Measurements from ENCODE around the gene CCR8. TPM values are rescaled to one million over a fixed set of nuclear protein-coding genes. Genes with fewer than 3 reads are reported as not detected.
"Not testable (repeated sequence)": the region's sequence is repeated elsewhere in the genome, so short reads cannot be mapped to it uniquely, and the experiment has no call there.

Gene CCR8
- total RNA-seq, 1 experiment from 2014 or later = not detected

DNA sequence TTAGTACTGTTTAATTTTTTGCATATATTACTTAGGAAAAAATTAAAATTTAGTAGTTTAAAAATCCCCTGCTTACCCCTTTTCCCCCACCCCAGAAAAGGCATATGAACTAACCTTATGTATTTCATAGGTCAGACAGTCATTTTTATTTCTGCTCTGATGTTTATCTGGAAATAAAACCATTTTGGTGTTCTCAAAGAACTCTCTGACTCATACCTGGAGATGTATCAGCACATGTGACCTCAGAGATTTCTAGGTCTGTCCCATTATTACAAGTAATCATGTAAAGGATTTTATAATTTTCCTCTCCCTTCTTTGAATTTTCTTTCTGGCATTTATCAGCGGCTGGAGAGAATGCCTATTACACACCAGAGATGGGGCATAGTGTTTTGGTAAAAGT is 14.1 kb upstream of the CCR8 start:
- DNase-seq (ENCODE audit: low read depth) = no peak

GRCh38 chr3:39317571-39318169 is 11.8 kb upstream of the CCR8 start:
- no peak for DNase-seq (ENCODE audit: low read depth)

DNA sequence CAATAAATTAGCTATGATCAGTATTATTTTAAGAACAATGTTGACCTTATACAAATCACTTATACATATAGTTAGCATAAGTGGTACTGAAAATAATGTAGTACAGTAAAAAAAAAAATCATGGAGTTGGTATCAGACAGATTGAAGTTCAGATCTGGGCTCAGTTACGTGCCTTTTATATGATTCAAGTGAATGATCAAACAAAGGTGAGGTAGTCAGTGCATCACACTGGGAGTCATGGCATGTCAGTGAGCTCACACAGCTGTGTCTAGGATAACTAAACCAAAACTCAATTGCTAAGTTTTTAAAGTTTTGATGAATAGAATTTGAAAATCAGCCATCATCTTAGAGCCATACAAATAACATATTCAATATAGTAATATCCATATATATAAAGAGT is 11.2 kb upstream of the CCR8 start:
- no peak for DNase-seq (ENCODE audit: low read depth)

DNA sequence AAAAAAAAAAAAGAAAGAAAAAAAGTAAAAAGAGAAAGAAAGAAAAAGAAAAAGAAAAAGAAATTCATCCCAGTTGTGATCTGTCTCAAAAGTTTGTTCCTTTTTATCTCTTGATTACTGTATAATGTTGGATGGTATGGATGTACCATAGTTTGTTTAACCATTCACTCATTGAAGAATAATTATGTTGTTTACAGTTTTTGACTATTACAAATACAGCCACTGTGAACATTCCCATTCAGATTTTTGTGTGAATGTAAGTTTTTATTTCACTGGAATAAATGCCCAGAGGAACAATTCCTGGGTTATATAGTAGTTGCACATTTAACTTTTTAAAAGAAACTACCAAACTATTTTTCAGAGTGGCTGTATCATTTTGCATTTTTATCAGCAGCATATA is 10.3 kb upstream of the CCR8 start:
- no peak for DNase-seq (ENCODE audit: low read depth)

DNA sequence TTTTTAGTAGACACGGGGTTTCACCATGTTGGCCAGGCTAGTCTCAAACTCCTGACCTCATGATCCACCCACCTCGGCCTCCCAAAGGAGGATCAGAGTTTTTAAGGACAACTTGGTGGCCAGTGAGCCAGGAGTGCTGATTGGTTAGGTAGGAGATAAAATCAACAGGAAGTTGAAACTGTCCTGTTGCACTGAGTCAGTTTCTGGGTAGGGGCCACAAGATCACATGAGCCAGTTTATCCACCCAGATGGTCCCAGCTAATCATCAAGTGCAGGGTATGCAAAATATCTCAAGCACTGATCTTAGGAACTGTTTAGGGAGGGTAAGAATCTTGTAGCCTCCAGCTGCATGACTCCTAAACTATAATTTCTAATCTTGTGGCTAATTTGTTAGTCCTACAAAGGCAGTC is 7.9 kb upstream of the CCR8 start:
- DNase-seq (ENCODE audit: low read depth) = not testable (repeated sequence)

GRCh38 chr3:39322209-39322715 is 7.2 kb upstream of the CCR8 start:
- not testable (repeated sequence) for DNase-seq (ENCODE audit: low read depth)

GRCh38 chr3:39322936-39323335 is 6.6 kb upstream of the CCR8 start:
- DNase-seq (ENCODE audit: low read depth) = no peak

DNA sequence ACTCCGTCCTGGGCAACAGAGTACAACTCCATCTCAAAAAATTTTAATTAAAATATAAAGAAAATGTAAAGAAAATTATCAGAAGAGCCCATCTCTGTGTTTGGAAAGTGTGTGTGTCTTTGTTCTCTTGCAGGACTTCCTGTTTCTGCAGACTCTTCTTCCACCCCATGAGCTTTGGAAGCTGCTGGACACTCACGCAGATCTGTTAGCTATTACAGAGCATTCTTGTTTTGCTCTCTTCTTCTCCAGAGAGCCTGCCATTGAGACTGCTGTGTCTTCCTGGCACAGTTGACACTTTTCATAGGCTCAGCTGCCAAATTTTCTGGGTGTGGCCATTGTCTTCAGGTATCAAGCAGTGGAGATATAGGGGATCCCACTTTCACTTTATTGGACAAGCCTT is 6.0 kb upstream of the CCR8 start:
- no peak for DNase-seq (ENCODE audit: low read depth)

DNA sequence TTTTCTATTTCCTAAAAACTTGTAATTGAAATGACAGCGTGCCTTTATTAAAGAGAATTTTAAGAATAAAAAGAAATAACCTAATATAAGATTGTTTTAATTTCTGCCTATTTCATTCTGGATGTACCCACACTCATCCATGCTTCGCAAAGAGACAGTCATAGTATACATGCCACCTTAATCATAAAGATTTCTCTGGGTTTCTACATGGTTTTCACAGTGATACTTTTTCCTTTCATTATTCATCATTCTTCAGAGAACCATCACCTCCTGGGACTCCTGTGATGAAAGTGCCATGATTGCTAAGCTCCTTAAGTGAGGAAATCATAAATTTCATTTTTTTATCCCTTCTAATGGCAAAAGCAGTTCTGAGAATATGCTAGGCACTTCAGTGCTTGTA is 4.3 kb upstream of the CCR8 start:
- no peak for DNase-seq (ENCODE audit: low read depth)

GRCh38 chr3:39327053-39327745 is 2.3 kb upstream of the CCR8 start:
- DNase-seq (ENCODE audit: low read depth) = no peak

DNA sequence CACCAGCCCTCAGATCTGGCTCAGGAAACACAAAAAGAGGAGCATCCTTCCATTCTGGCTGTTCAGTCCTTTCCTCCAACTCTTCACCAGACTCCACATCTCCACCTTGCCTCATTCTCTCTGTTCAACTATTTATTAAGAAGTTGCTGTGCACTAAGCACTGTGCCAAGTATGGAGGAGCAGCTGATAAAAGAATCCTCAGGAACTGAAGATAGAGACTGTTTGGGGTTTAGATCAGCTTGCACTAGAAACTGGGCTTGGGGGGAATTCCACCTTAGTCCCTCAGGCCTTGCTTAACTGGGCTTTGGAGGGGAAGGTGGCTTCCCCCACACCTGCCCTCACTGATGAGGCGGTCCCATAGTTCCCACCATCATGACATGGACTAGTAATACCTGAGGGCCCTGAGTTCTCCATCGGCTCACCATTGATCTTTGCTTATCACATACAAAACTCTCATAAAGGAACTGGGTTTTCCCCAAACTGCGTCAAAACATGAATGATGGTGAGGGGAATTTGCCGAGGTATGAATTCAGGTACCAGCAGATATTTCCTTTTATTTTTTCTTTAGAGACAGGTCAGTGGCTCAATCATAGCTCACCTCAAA is 1.7 kb upstream of the CCR8 start:
- no peak for DNase-seq (ENCODE audit: low read depth)

DNA sequence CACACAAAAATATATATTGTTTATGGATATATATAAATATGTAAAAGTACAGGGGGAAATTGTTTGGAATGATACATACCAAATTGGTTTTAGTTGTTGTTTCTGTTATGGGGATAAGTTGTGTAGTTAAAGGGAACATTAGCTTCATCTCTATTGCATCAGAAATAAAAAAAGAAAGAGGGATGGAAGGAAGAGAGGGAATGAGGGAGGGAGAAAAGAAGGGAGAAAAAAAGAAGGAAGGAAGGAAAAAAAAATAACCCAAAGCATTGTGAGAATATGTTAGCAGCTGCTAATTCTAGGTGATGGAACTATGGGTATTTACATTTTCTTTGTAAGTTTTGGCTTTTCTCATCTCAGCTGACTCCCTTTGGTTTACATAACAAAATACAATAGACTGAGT is 1.3 kb downstream of the CCR8 start:
- no peak for DNase-seq (ENCODE audit: low read depth)

GRCh38 chr3:39332525-39332924 is 3.0 kb downstream of the CCR8 start:
- DNase-seq (ENCODE audit: low read depth) = no peak

DNA sequence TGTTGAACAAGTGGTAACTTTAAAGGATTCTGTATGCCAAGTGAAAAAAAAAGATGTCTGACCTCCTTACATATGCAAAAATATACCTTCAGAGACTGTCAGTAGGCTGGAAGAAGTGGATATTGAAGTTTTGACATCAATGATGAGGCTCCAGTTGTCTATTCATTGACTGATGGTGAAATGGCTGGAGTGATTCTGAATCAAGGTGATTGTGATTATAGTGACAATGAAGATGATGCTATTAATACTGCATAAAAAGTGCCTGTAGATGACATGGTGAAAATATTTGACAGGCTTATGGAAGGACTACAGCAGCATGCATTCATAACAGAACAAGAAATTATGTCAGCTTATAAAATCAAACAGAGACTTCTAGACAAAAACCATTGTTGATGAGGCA is 4.1 kb downstream of the CCR8 start:
- DNase-seq (ENCODE audit: low read depth) = no peak

GRCh38 chr3:39334205-39334604 is 4.7 kb downstream of the CCR8 start:
- no peak for DNase-seq (ENCODE audit: low read depth)

DNA sequence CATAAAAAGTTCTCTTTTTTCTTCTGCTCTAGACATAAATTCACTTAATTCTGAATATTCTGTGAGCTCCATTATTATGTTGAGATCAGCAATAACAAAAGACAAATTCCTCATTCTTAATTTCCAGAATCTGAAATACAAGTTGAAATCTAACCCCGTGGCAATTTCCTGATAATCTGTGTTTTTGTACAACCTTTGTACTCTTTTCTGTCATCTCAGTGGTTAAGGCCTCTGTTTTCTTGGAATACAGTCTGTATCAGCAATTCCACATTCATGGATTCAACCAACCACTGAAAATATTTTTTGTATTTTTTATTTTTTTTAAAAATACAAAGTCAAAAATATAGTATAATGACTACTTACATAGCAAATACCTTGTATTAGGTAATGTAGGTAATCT is 8.7 kb downstream of the CCR8 start:
- no peak for DNase-seq (ENCODE audit: low read depth)

- no peak for DNase-seq (ENCODE audit: low read depth)
These were observed 9.6 kb downstream of the CCR8 start for GRCh38 chr3:39339086-39339485.

DNA sequence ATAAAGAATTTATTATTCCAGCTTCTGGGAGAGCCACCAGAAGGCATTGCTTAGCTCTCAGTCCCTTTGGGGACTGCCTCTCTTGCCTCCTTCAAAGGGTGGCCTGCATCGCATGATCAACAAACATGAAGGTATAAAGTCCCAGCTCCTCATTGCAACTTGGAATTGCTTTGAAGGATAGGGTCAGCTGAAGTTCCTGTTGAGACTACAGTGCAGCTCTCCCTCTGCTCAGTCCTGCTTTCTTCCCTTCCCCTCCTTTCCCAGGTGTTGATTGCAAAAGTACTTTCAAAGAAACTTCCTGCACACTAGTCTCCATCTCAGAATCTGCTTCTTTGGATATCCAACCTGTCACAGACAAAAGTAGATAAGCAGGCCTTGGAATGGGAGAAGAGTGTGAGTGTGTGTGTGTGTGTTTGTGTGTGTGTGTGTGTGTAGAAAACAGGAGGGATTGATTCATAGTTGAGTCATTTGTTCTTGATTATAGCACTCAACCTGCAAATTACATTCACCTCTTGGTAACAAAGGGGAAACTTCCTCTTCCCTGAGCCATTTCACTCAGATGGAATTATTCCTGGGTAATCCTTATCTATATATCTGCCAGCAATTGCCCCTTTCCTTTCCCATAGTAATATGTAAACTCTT is 13.7 kb downstream of the CCR8 start:
- DNase-seq (ENCODE audit: low read depth) = no peak

GRCh38 chr3:39343760-39344159 is 14.3 kb downstream of the CCR8 start:
- DNase-seq (ENCODE audit: low read depth) = no peak

GRCh38 chr3:39344746-39345344 is 15.3 kb downstream of the CCR8 start:
- DNase-seq (ENCODE audit: low read depth) = no peak

DNA sequence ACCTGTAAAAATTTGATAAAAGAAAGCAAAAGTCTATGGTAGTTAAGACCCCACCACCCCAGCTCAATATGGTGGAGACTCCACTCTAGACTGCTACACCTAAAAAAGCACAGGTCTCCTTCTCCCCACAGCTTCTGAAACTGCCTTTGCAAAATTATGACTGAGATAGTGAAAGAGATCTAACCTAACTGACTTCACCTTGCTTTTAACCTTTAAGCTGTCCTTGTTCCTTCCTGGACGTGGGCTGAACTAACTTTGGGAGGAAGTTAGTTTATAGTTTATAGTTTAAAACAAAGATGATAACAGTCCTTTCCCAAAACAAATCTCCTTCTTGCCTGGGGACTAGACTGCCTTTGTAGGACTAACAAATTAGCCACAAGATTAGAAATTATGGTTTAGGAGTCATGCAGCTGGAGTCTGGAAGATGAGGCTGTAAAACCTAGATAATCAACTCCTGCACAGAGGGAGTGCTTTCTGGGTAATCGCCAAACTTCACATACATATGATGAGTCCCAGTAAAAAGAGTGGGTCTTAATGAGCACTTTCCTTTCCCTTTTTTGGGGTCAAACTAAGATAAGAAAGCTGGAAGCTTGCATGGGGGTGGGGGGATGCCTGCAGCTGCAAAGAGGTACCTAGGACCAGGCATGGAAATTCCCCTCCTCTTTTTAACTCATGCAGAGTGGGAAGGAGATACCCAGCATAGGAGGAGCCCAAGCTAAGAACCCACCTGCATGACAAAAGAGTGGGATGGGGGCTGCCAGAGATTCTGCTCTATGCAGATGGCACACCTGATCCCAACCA is 17.5 kb downstream of the CCR8 start:
- DNase-seq (ENCODE audit: low read depth) = no peak

DNA sequence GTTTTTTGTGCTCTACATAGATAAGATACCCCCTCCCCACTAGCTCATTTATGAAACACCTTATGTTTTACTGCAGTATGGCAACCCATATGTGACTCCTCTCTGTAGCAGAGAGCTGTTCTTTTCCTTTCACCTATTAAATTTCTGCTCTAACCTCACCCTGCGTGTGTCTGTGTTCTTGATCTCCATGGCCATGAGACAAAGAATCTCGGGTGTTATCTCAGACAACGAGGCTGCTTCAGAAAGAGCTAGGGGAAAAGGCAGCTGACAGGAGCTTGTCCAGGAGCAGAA is 18.0 kb downstream of the CCR8 start:
- no peak for DNase-seq (ENCODE audit: low read depth)

All from Daoy (cell line).